ENCODE data around the gene TPPP2.
"Not testable (repeated sequence)": the region's sequence is repeated elsewhere in the genome, so short reads cannot be mapped to it uniquely, and the experiment has no call there.

The TPPP2 gene

DNA sequence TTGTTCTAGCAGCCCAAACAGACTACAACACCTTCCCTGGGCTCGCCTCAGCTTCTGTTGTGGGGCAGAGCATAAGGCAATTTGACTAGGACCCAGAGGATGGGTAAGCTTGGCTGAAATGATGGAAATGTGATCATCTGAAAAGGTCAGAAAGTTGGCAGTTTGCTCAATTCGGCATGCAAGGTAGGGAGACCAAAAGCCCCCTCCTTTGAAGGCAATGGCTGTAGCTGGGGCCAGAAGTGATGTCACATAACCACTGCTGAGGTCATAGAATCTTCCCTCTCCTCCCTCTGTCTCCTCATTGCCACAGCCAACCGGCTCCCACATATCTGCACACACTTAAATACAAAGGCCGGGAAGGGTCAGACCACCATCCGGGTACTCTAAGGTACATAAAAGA lies at the start of gene TPPP2:
Gene TPPP2, plus strand, starts transcription at position 301 of the 400 bp plus-strand sequence. CDS start 365 bp downstream, outside the sequence.
- no peak for DNase-seq

DNA sequence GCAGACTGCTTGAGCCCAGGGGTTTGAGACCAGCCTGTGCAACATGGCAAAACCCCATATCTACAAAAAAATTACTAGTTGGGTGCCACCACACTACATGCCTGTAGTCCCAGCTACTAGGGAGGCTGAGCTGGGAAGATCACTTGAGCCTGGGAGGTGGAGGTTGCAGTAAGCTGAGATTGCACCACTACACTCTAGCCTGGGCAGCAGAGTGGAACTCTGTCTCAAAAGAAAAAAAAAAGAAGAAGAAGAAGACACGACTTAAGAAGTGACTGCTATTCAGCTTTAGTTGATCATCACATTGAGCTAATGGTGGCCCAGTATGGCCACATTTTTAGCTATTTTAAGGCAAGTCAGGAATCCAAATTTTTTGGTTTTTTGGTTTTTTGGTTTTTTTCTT lies 49.1 kb upstream of the TPPP2 start:
- no peak for DNase-seq

DNA sequence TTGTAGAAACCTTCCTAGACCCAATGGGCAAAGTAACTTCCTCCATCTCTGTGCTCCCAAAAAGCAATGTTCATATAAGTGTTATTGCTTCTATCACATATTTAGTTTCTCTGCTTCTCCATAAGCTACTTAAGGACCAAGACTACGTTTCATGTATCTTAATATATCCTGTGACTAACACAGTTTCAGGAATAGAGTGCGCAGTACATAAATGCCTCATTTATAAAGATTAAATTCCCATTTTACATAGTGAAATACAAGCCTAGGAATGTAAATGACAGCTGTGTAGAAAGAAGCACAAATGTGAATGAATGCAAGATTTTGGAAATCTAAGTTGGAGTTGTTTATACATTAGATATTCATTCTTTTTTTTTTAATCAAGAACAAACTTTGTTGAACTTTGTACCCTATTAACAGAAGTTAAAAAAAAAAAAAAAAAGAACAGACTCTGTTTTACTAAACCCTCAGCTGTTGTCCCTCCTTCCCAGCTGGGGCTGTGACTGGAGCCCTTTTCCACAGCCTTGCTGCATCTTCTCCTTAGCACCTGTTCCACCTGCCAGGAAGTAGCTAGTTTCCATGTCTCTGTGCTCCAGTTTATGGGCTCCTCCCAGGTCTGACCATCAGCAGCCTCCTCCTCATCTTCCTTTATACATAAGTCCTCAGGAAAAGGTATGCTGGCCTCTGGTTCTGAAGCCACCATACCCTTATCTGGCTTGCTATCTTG lies 47.2 kb upstream of the TPPP2 start:
- no peak for DNase-seq

DNA sequence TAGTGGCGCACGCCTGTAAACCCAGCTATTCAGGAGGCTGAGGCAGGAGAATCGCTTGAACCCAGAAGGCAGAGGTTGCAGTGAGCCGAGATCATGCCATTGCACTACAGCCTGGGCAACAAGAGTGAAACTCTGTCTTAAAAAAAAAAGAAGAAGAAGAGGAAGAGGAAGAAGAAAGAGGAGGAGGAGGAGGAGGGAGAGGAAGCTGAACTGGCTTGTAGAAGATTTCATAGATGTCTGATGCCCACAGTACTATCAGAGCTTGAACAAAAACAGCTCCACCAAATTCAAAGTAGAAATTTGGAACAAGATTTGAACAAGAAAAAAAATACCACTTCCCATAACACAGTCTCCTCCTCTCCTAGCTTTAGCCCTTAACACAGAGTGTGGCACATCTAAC lies 44.4 kb upstream of the TPPP2 start:
- not testable (repeated sequence) for DNase-seq

- DNase-seq, result no peak
Observed at GRCh38 chr14:20986811-20987210, 43.2 kb upstream of the TPPP2 start.

DNA sequence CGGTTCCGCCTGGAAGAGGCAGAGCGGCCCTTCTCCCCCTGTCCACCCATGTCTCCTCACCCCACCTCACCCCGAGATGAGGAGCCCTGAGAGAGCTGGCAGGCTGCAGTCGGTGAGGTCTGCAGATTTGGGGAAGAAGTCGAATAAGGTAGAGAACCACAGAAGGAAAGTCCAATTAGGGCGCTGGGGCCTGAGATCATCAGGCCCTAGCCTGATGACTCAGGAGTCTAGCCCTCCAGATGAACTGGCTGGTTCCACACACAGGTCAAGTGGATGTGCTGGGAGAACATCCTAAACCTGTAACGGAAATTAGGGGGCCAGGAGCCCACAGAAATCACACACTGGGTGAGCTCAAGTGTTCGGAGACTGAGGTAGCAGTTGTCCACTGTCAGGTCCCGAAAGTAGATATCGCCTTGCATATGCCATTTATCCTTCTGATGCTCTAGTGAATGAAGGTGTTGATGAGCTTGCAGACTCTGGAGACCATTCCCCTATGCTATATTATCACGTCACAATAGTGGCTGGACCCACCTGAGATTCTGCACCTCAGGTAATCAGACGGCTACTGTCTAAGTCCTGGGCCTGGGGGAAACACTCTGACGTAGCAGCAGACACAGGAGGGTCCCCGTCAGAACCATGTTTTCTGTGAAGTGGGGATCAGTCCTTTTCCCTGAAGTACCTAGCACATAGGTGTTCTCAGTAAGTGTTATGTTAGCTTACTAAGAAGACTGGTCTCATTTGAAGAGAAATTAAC lies 41.1 kb upstream of the TPPP2 start:
- no peak for DNase-seq

- no peak for DNase-seq
Observed at GRCh38 chr14:20989471-20989786, 40.6 kb upstream of the TPPP2 start.

- DNase-seq, result peak; percentile 86
Observed at GRCh38 chr14:20989787-20990600, 40.0 kb upstream of the TPPP2 start, which contains the start of gene METTL17. METTL17 (plus strand) TSS chr14:20989980; CDS start chr14:20990003, 23 bp downstream.

GRCh38 chr14:20996521-20996920 lies 33.5 kb upstream of the TPPP2 start:
- DNase-seq, result no peak

GRCh38 chr14:20997115-20997514 lies 32.9 kb upstream of the TPPP2 start:
- no peak for DNase-seq

- DNase-seq, result no peak
Observed at GRCh38 chr14:20997564-20997963, 32.5 kb upstream of the TPPP2 start.

GRCh38 chr14:20998139-20998538 lies 31.9 kb upstream of the TPPP2 start:
- DNase-seq, result no peak

DNA sequence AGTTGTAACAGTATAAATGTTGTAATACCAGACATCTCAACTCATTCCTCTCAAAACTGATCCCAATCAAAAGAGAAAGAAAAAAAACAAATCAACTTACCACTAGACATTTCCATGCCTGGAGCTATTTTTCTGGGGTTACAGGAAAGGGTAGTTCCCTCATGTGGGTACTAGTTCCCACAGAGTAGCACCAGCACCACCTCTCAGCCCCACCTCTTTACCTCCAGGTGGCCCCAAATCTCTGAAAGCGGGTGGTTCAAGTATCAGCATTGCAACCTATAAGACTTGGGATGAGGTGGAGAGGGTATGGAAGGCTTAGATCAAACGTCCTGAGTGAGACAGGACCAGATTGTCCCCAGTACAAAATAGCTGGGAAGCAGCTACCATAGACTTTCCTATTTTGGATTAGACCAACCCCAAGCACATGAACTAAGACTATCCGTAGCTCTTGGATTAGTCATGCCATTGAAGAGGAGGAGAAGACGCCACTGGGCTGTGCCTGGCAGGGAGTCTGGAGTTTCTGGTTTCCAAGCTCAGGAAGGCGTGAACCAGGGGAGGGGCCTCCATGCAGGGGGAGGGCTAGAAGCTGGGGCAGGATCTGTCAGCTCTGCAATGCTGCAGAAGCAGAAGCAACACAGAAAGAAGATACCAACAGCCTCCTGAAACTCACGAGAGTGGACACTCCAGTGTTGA lies 31.2 kb upstream of the TPPP2 start, which contains the start of gene SLC39A2:
Gene SLC39A2, plus strand, starts transcription at position 620 of the 693 bp plus-strand sequence. CDS start 154 bp downstream, outside the sequence.
- DNase-seq, result no peak

- no peak for DNase-seq
Observed at GRCh38 chr14:20999591-20999990, 30.4 kb upstream of the TPPP2 start.

DNA sequence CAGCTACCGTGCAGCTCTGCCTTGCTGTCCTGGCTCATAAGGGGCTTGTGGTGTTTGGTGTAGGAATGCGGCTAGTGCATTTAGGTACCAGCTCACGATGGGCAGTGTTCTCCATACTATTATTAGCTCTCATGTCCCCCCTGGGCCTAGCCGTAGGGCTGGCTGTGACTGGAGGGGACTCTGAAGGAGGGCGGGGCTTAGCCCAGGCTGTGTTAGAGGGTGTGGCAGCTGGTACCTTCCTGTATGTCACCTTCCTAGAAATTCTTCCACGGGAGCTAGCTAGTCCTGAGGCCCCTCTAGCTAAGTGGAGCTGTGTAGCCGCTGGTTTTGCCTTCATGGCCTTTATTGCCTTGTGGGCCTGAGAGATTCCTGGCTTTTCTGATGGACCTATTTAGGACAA lies 28.8 kb upstream of the TPPP2 start:
- DNase-seq, result no peak

GRCh38 chr14:21003788-21004346 lies 26.1 kb upstream of the TPPP2 start:
- no peak for DNase-seq

DNA sequence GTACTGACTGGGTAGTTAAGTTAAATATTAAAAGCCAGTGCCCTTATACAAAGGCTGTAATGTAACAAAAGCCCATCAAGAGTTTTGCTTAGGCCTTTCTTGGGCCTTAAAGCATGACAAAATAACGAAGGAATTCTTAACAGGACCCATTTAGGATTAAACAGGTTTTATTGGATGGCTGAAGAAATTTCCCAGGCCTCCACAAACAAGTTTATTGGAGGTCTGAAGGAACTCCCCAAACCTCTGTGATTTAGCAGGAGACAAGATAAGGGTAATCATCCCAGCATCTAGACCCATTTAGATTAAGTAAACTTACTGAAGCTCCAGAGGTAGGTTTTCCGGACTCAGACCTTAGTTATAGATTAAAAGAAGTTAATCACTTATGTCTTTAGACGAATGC lies 20.3 kb upstream of the TPPP2 start:
- not testable (repeated sequence) for DNase-seq

GRCh38 chr14:21011136-21011535 lies 18.9 kb upstream of the TPPP2 start:
- no peak for DNase-seq

DNA sequence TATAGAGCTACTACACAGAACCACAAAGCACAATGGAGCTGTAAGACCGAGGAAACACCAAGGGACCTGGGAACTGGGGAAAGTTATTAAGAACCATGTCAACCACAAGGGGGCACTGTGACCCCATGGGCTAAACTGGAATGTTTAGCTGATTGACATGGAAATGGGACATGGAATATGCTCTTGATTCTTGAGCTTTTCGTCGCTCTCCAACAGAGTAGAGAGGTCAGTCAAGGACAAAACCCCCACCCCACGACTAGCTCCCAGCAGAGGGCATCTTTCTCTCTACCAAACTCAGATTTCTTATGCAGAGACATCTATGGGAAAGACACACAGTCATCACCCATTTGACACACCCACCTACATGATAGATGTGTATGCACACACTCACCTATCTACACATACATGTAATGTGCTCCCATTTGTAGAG lies 15.2 kb upstream of the TPPP2 start:
- DNase-seq, result peak; percentile 70

DNA sequence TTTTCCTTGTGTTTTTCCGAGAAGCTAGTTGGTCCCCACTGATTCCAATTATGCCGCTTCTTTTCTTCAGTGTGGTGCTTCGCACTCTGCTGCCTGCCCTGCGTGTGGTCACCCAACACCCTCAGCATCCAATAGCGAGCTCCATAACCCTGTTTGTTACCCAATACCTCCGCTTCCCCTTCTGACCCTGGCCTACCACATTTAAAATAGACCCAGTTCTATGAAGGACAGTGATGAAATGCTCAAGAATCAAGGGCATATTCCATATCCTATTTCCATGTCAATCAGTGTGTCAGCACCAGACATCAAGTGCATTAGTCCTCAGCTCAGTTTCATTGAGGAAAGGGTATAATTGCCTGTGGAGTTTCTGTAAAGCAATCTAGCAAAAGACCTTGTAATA lies 14.7 kb upstream of the TPPP2 start:
- no peak for DNase-seq

DNA sequence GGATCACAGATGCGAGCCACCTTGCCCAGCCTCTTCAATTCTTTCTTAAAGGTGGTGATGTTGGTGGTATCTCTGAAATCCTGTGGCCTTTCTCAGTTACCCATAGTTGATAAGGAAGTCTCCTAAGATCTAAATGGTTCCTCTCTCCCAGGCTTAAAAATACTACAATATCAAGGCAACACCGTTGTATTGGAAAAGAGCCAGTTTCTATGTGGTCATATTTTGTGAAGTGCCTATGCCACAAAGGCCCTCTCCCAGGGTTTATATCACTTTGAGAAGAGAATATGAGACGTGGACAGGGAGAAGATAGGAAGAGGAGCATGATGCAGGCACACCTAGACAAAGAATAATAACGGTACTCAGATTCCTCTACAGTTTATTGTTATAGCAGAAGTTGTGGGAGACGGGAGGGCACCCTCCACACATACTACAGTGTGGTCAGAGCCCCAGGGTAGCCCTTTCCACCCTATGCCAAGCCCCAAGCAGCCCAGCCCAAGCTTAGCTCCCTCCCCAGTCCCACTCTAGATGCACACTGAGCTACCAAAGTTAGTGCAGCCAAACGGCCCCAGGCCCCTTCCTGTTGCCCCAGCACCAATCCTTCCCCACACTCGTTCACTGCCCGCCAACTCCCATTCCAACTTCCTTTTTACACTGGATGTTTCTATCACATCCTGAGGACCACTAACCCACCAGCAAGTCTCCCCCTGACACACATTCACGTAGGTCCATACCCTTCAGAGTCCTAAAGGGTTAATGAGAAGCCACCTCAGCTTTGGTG lies 13.4 kb upstream of the TPPP2 start:
- DNase-seq, result no peak

Measured in NCI-H748 treated with DMSO at 0.1 percent for 48 hours (cell line).